PC-9 (cell line): Measurements from ENCODE around the gene METTL16. TPM values are rescaled to one million over a fixed set of nuclear protein-coding genes. Genes with fewer than 3 reads are reported as not detected.
"Not testable (repeated sequence)": the region's sequence is repeated elsewhere in the genome, so short reads cannot be mapped to it uniquely, and the experiment has no call there.

Experiments
- BruUV-seq: library from RNA; stranded (reverse); fragments of 400-500 nt; replicated peaks from 2 replicates; lab custom pipeline; 2021; lab: Mats Ljungman, UMichigan
- CTCF ChIA-PET: fragments of 300-600 bp; sonication (Branson Sonifier 250); formaldehyde crosslinking; loops from one replicate; lab custom pipeline; 2022; ENCODE audit warnings: antibody characterized with exemption; lab: Charles Lee
- POLR2A ChIA-PET: fragments of 300-600 bp; sonication (Branson Sonifier 250); formaldehyde crosslinking; loops from one replicate; lab custom pipeline; 2022; ENCODE audit warnings: antibody characterized with exemption; ENCODE audit not compliant: unreplicated experiment; lab: Charles Lee
- DNase-seq, 2 experiments: peaks; one replicate each; pipeline versions ENCODE4 v3.0.0 to v3.0.0-alpha.2; 2015 to 2022; ENCODE audit warnings: mixed read lengths in 1 of 2
- H2AFZ ChIP-seq: fragments of 200-600 bp; sonication (generic); 2 replicates; pipeline ENCODE4 v1.8.1; 2017; ENCODE audit warnings: antibody characterized with exemption
- H3F3A ChIP-seq: fragments of 200-600 bp; sonication (generic); 2 replicates; pipeline ENCODE4 v1.8.1; 2017; ENCODE audit warnings: antibody characterized with exemption, mild to moderate bottlenecking, low read depth; ENCODE audit not compliant: insufficient read depth
- H3K27ac ChIP-seq: fragments of 200-600 bp; sonication (generic); 2 replicates; pipeline ENCODE4 v1.6.1; 2016; ENCODE audit warnings: mixed run types
- H3K27me3 ChIP-seq: fragments of 200-600 bp; sonication (generic); 2 replicates; pipeline ENCODE4 v1.6.1; 2016; ENCODE audit warnings: low read depth, mixed run types; ENCODE audit not compliant: insufficient read depth
- H3K36me3 ChIP-seq: fragments of 200-600 bp; sonication (generic); 2 replicates; pipeline ENCODE4 v1.6.1; 2016; ENCODE audit warnings: low read depth, mixed run types
- H3K4me1 ChIP-seq: fragments of 200-600 bp; sonication (generic); replicated peaks from 2 replicates; pipeline ENCODE4 v1.6.1; 2016; ENCODE audit warnings: mixed run types; ENCODE audit not compliant: insufficient read depth
- H3K4me2 ChIP-seq: fragments of 200-600 bp; sonication (generic); 2 replicates; pipeline ENCODE4 v1.6.1; 2017; ENCODE audit warnings: mixed run types
- H3K4me3 ChIP-seq: fragments of 200-600 bp; sonication (generic); 2 replicates; pipeline ENCODE4 v1.6.1; 2016; ENCODE audit warnings: mixed run types
- H3K79me2 ChIP-seq: fragments of 200-600 bp; sonication (generic); 2 replicates; pipeline ENCODE4 v1.6.1; 2017; ENCODE audit warnings: low read depth, mixed run types
- H3K9me2 ChIP-seq: fragments of 200-600 bp; sonication (generic); 2 replicates; pipeline ENCODE4 v1.8.1; 2017; ENCODE audit warnings: mild to moderate bottlenecking; ENCODE audit not compliant: insufficient read depth
- H3K9me3 ChIP-seq: fragments of 200-600 bp; sonication (generic); 2 replicates; pipeline ENCODE4 v1.8.1; 2016; ENCODE audit warnings: low read depth; ENCODE audit not compliant: insufficient read depth
- H4K20me1 ChIP-seq: fragments of 200-600 bp; sonication (generic); 2 replicates; pipeline ENCODE4 v1.8.1; 2017; ENCODE audit not compliant: insufficient read depth
- CTCF ChIP-seq: fragments of 200-600 bp; sonication (generic); conservative IDR thresholded peaks from 2 replicates; pipeline ENCODE4 v1.6.1; 2017; ENCODE audit warnings: mixed run types, antibody characterized with exemption, mild to moderate bottlenecking, moderate library complexity
- EZH2 ChIP-seq: fragments of 200-600 bp; sonication (generic); IDR thresholded peaks from 2 replicates; pipeline ENCODE4 v1.8.0; 2017; ENCODE audit warnings: antibody characterized with exemption, low read depth
- intact Hi-C: fragments of 100-400 bp; cut with micrococcal nuclease; formaldehyde crosslinking; loops from one replicate; pipeline ENCODE4 v1.10.0; 2022; ENCODE audit not compliant: unreplicated experiment
- total RNA-seq: library from RNA; stranded (reverse); gene quantifications from 2 replicates; pipeline ENCODE4 v1.2.3, GENCODE V29; 2021

Gene METTL16
- total RNA-seq, 1 experiment from 2014 or later = 46.2 TPM

- Histone ChIP-seq H3K79me2 (peaks cover 54% of the 10 kb centered on the region), H3K9me3 (no peaks in the 10 kb centered on the region), H3K36me3 (peaks cover 5% of the 10 kb centered on the region), H2AFZ (no peak overlapping the region), H3K9me2 (no peaks in the 10 kb centered on the region), H3F3A (peaks cover 3% of the 10 kb centered on the region; the same call in 1 of the 2 replicates), H3K4me2 (no peak overlapping the region), H3K4me3 (no peak overlapping the region), H3K27me3 (no peaks in the 10 kb centered on the region), H3K4me1 (no peaks in the 10 kb centered on the region), H3K27ac (no peak overlapping the region), H4K20me1 (peaks cover 10% of the 10 kb centered on the region)
- intact Hi-C loops = no loop called here
- TF ChIP-seq EZH2 (no peak), CTCF (no peak)
- BruUV-seq = no TSS peak
- CTCF ChIA-PET = no interaction called here
- POLR2A ChIA-PET = no interaction called here
- no peak for DNase-seq
Observed at GRCh38 chr17:2502871-2503580, 8.7 kb downstream of the METTL16 start.

GRCh38 chr17:2500446-2500845 lies 11.2 kb downstream of the METTL16 start:
- H3K4me3 ChIP-seq = no peak overlapping the region
- H3F3A ChIP-seq = no peaks in the 10 kb centered on the region; the same call in 1 of the 2 replicates
- H3K27ac ChIP-seq = no peak overlapping the region
- no peak overlapping the region for H3K4me2 ChIP-seq
- ChIA-PET POLR2A (no interaction called here), CTCF (no interaction called here)
- H3K27me3 ChIP-seq = no peaks in the 10 kb centered on the region
- H3K9me3 ChIP-seq = no peaks in the 10 kb centered on the region
- H3K79me2 ChIP-seq = peaks cover 54% of the 10 kb centered on the region
- no peak overlapping the region for H2AFZ ChIP-seq
- H3K4me1 ChIP-seq = no peaks in the 10 kb centered on the region
- DNase-seq = no peak
- peaks cover 10% of the 10 kb centered on the region for H3K36me3 ChIP-seq
- intact Hi-C loops = no loop called here
- no peaks in the 10 kb centered on the region for H3K9me2 ChIP-seq
- BruUV-seq = no TSS peak
- no peak for TF ChIP-seq EZH2
- no peak for TF ChIP-seq CTCF
- peaks cover 4% of the 10 kb centered on the region; the same call in 1 of the 2 replicates for H4K20me1 ChIP-seq

- H3K4me3 ChIP-seq, H3K27ac ChIP-seq, DNase-seq, H3K4me2 ChIP-seq, H3K9me3 ChIP-seq, intact Hi-C loops, H3K27me3 ChIP-seq, POLR2A ChIA-PET, BruUV-seq, H3K9me2 ChIP-seq, H2AFZ ChIP-seq, H3K36me3 ChIP-seq: not testable (repeated sequence)
- Histone ChIP-seq H3K4me1 (peaks cover 25% of the 10 kb centered on the region), H3F3A (peaks cover 40% of the 10 kb centered on the region; the same call in 1 of the 2 replicates), H3K79me2 (peaks cover 74% of the 10 kb centered on the region), H4K20me1 (peaks cover 19% of the 10 kb centered on the region)
- CTCF ChIA-PET = interaction anchor here (0.6 kb wide), 2 partner anchors 28 to 176 kb away, joined by 4 to 9 read pairs; no protein-coding TSS in a partner anchor
Observed at GRCh38 chr17:2489286-2489685, 22.4 kb downstream of the METTL16 start.
